Stomach (tissue), 9 donors: Measurements from ENCODE around the gene CIP2A. TPM values are rescaled to one million over a fixed set of nuclear protein-coding genes. Genes with fewer than 3 reads are reported as not detected.
A peak's percentile ranks its signal among the peaks of the same experiment; 100 is the strongest.

Source experiments
- DNase-seq, 2 donors: peaks; one replicate each; pipeline versions ENCODE4 v3.0.0 to v3.0.0-alpha.2; 2013 to 2019
- H3K27ac ChIP-seq, 5 donors: fragments of 200-600 bp in 4 of 5; sonication (generic) in 4 of 5; one replicate each; pipeline ENCODE4 v1.5.1; 2013 to 2019; ENCODE audit warnings: mild to moderate bottlenecking in 1 of 5, moderate library complexity in 1 of 5
- H3K27me3 ChIP-seq, 3 donors: fragments of 200-600 bp; sonication (generic); one replicate each; pipeline ENCODE4 v1.5.1; 2017 to 2019; ENCODE audit warnings: mixed run types in 1 of 3
- H3K36me3 ChIP-seq, 4 donors: fragments of 200-600 bp; sonication (generic); 1 replicate in 3 of 4; 2 replicates in 1 of 4; pipeline ENCODE4 v1.5.1; 2016 to 2019
- H3K4me1 ChIP-seq, 4 donors: fragments of 200-600 bp; sonication (generic); one replicate each; pipeline ENCODE4 v1.5.1; 2016 to 2019
- H3K4me3 ChIP-seq, 4 donors: fragments of 200-600 bp; sonication (generic) in 3 of 4; one replicate each; pipeline ENCODE4 v1.5.1; 2016 to 2019; ENCODE audit warnings: mild to moderate bottlenecking in 1 of 4
- H3K9me3 ChIP-seq, 4 donors: fragments of 200-600 bp; sonication (generic); one replicate each; pipeline ENCODE4 v1.5.1; 2016 to 2019
- CTCF ChIP-seq, 7 experiments: fragments of 450-650 bp in 4 of 7; fragments of 200-600 bp in 3 of 7; sonication (generic) in 3 of 7; IDR thresholded peaks; one replicate each; pipeline ENCODE4 v1.5.1; 2016 to 2019; ENCODE audit warnings: antibody characterized with exemption in 7 of 7, control low read depth in 2 of 7, mild to moderate bottlenecking in 1 of 7
- EP300 ChIP-seq: sonication (generic); formaldehyde crosslinking; IDR thresholded peaks from one replicate; pipeline ENCODE4 v1.6.1; 2017; ENCODE audit warnings: antibody characterized with exemption
- POLR2A ChIP-seq, 4 donors: fragments of 450-650 bp; IDR thresholded peaks; one replicate each; pipeline ENCODE4 v1.6.1; 2016; ENCODE audit warnings: antibody characterized with exemption in 4 of 4, control low read depth in 2 of 4, mild to moderate bottlenecking in 1 of 4, moderate library complexity in 1 of 4
- POLR2AphosphoS5 ChIP-seq, 3 donors: sonication (generic); formaldehyde crosslinking; IDR thresholded peaks; one replicate each; pipeline ENCODE4 v1.6.1; 2016; ENCODE audit warnings: antibody characterized with exemption in 3 of 3
- whole genome bisulfite sequencing, 5 donors: extraction: QIAGEN DNeasy Blood & Tissue Kit in 3 of 5; methylation state at CpG; one replicate each; pipeline versions ENCODE4 v1.1.5 to v1.1.7; 2013 to 2018; 5-methylcytosine and 5-hydroxymethylcytosine counted together
- intact Hi-C: fragments of 100-400 bp; cut with DNase I; formaldehyde crosslinking; loops from one replicate; pipeline ENCODE4 v1.15.1; 2023; ENCODE audit warnings: low total_unique reads
- polyA plus RNA-seq, 3 donors: library from polyadenylated mRNA; stranded (reverse); fragments of 200-250 nt; gene quantifications; one replicate each; pipeline ENCODE4 v1.2.3, GENCODE V29; 2013
- total RNA-seq, 5 donors: library from RNA; depleted of rRNA; stranded (reverse); fragments of >200 nt; gene quantifications; one replicate each; pipeline versions ENCODE4 v1.1.0 to v1.2.3, GENCODE V29; 2014 to 2016
- donor health status: healthy with polysubstance abuse.
- donor health status: Bipolar disorder and iron deficiency.
- donor health status: healthy.

CIP2A gene
- total and polyA plus RNA-seq, 8 donors, result 0.58 to 26.4 (median 1.8) TPM; not detected in 1

GRCh38 chr3:108518895-108519294 is 70.3 kb downstream of the CIP2A start:
- Histone ChIP-seq H3K27ac (no peak overlapping the region), H3K36me3 (no peaks in the 10 kb centered on the region), H3K4me1 (no peaks in the 10 kb centered on the region), H3K4me3 (no peak overlapping the region), H3K9me3 (no peaks in the 10 kb centered on the region), H3K27me3 (no peaks in the 10 kb centered on the region)
- 42 to 59% (median 51%) methylated on average over 1 of the region's 1 CpG for WGBS, 5 donors
- TF ChIP-seq POLR2AphosphoS5 (IDR thresholded peaks at IDR 0.05), result no peak
- TF ChIP-seq CTCF (IDR thresholded peaks at IDR 0.05), result no peak
- TF ChIP-seq EP300, result no peak
- TF ChIP-seq POLR2A (IDR thresholded peaks at IDR 0.05), result no peak
- peak in 1 of 2 donors; percentile 21 for DNase-seq
- intact Hi-C loops, result no loop called here

- WGBS, 5 donors, result 75 to 87% (median 84%) methylated on average over 2 of the region's 2 CpGs
- H3K9me3 ChIP-seq, result no peaks in the 10 kb centered on the region
- no peak overlapping the region for H3K27ac ChIP-seq
- no peaks in the 10 kb centered on the region for H3K27me3 ChIP-seq
- H3K4me1 ChIP-seq, result no peaks in the 10 kb centered on the region
- H3K36me3 ChIP-seq, result no peaks in the 10 kb centered on the region
- intact Hi-C loops, result no loop called here
- TF ChIP-seq POLR2A (IDR thresholded peaks at IDR 0.05), result no peak
- no peak for TF ChIP-seq CTCF (IDR thresholded peaks at IDR 0.05)
- TF ChIP-seq EP300, result no peak
- TF ChIP-seq POLR2AphosphoS5 (IDR thresholded peaks at IDR 0.05), result no peak
- no peak for DNase-seq
- H3K4me3 ChIP-seq, result no peak overlapping the region
Measured at GRCh38 chr3:108516881-108517280, 72.4 kb downstream of the CIP2A start.

GRCh38 chr3:108513961-108514360 is 75.3 kb downstream of the CIP2A start:
- DNase-seq, result no peak
- no peaks in the 10 kb centered on the region for H3K27me3 ChIP-seq
- TF ChIP-seq CTCF (IDR thresholded peaks at IDR 0.05) (no peak), POLR2AphosphoS5 (IDR thresholded peaks at IDR 0.05) (no peak), EP300 (no peak), POLR2A (IDR thresholded peaks at IDR 0.05) (no peak)
- no peak overlapping the region for H3K4me3 ChIP-seq
- H3K9me3 ChIP-seq, result no peaks in the 10 kb centered on the region
- no peaks in the 10 kb centered on the region for H3K4me1 ChIP-seq
- H3K36me3 ChIP-seq, result no peaks in the 10 kb centered on the region
- intact Hi-C loops, result no loop called here
- 54 to 67% (median 62%) methylated on average over 3 of the region's 3 CpGs for WGBS, 5 donors
- H3K27ac ChIP-seq, result no peak overlapping the region

GRCh38 chr3:108512671-108513070 is 76.6 kb downstream of the CIP2A start:
- H3K27me3 ChIP-seq, result no peaks in the 10 kb centered on the region
- no peaks in the 10 kb centered on the region for H3K9me3 ChIP-seq
- WGBS, 5 donors, result 67 to 81% (median 72%) methylated on average over 2 of the region's 2 CpGs
- no peak overlapping the region for H3K27ac ChIP-seq
- no peak overlapping the region for H3K4me3 ChIP-seq
- H3K36me3 ChIP-seq, result no peaks in the 10 kb centered on the region
- intact Hi-C loops, result no loop called here
- no peaks in the 10 kb centered on the region for H3K4me1 ChIP-seq
- DNase-seq, result no peak
- TF ChIP-seq CTCF (IDR thresholded peaks at IDR 0.05), result no peak
- TF ChIP-seq POLR2AphosphoS5 (IDR thresholded peaks at IDR 0.05), result no peak
- no peak for TF ChIP-seq POLR2A (IDR thresholded peaks at IDR 0.05)
- TF ChIP-seq EP300, result no peak
